ENCODE results near the gene C4B.

- TF ChIP-seq CTCF (IDR thresholded peaks at IDR 0.05) (no peak), POLR2A (IDR thresholded peaks at IDR 0.05) (no peak), POLR2AphosphoS5 (IDR thresholded peaks at IDR 0.05) (no peak)
Observed at GRCh38 chr6:32060966-32061655, 46.5 kb downstream of the C4B start.

Data from breast epithelium (tissue), 3 donors.